ENCODE data around the gene ZMYM2. TPM values are rescaled to one million over a fixed set of nuclear protein-coding genes. Genes with fewer than 3 reads are reported as not detected.

Gene ZMYM2
- polyA plus RNA-seq, 1 donor = 44.9 TPM

- DNase-seq = no peak
These were observed 179.3 kb downstream of the ZMYM2 start for GRCh38 chr13:20137875-20138274.

- DNase-seq = no peak
These were observed 182.0 kb downstream of the ZMYM2 start for GRCh38 chr13:20140487-20140886.

Other genes starting within 250 kb of the ZMYM2 start
- gene PSPC1, start 175.8 kb upstream of the ZMYM2 start, polyA plus RNA-seq (ENCODE audit: insufficient read length) = 44.6 TPM
- gene ZMYM5, start 95.1 kb upstream of the ZMYM2 start, polyA plus RNA-seq (ENCODE audit: insufficient read length) = 12.4 TPM
- 3.5 TPM for gene GJA3, start 202.3 kb downstream of the ZMYM2 start, polyA plus RNA-seq (ENCODE audit: insufficient read length)
- gene GJB2, start 234.2 kb downstream of the ZMYM2 start, polyA plus RNA-seq (ENCODE audit: insufficient read length) = 0.53 TPM